Measurements from ENCODE around the gene RPS6KL1. TPM values are rescaled to one million over a fixed set of nuclear protein-coding genes. Genes with fewer than 3 reads are reported as not detected.

RPS6KL1 gene
- total and polyA plus RNA-seq, 4 donors = 1.1 to 5.9 (median 3.8) TPM

DNA sequence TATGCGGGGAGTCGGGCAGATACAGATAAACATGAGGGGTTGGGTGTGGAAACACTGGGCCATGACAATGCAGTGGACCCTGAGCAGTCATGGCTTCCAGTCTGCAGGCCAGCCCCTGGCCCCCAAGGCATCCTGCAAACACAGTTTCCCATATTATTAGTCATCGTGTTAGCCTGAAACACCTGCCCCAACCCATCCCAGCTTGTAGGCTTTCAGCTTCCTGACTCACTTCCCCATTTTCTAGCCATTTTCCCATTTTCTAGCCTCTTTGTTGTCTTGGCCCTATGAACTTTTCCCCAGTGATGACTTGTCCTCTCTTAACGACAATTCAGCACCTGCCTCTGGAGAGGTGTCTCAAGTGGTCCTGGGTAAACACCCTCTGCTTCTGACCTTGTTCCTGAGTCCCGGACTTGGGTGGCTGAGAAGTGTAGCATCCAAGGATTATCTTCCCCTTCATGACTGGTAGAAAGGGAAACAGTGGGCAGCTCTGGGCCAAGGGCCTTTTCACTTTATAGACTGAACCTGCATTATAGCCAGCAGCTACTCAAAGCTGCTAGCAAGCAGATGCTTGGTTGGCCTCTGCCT, 36.6 kb upstream of the RPS6KL1 start:
- Histone ChIP-seq H3K27ac (ENCODE audit: low read depth in 1 of 2, low read length in 2 of 2) (no peak overlapping the region), H3K27me3 (ENCODE audit: control insufficient read depth in 4 of 4, insufficient read depth in 4 of 4, low read length in 3 of 4) (no peaks in the 10 kb centered on the region), H3K4me1 (ENCODE audit: control insufficient read depth in 4 of 4, insufficient read depth in 4 of 4, low read length in 3 of 4) (peaks cover 0 to 6% (median 4%) of the 10 kb centered on the region in 4 donors), H3K4me3 (ENCODE audit: low read depth in 1 of 3, low read length in 3 of 3) (no peak overlapping the region), H3K9me3 (ENCODE audit: control insufficient read depth in 4 of 4, low read length in 3 of 4) (no peaks in the 10 kb centered on the region), H3K9ac (ENCODE audit: low read depth in 1 of 2, low read length in 2 of 2) (no peak overlapping the region), H3K36me3 (ENCODE audit: control insufficient read depth in 4 of 4, insufficient read depth in 3 of 4, low read depth in 1 of 4, low read length in 3 of 4) (no peaks in the 10 kb centered on the region)
- 91% methylated on average over 5 of the region's 5 CpGs for WGBS
- TF ChIP-seq, protein P1, sequence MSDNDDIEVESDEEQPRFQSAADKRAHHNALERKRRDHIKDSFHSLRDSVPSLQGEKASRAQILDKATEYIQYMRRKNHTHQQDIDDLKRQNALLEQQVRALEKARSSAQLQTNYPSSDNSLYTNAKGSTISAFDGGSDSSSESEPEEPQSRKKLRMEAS (IDR thresholded peaks at IDR 0.05) = no peak
- no peak for TF ChIP-seq NR2F2 (IDR thresholded peaks at IDR 0.05)
- no peak for TF ChIP-seq JUND (IDR thresholded peaks at IDR 0.05)
- no peak for TF ChIP-seq GABPA (IDR thresholded peaks at IDR 0.05 in 1 of 2, conservative IDR thresholded peaks at IDR 0.05 in 1 of 2)
- no peak for TF ChIP-seq RAD21 (IDR thresholded peaks at IDR 0.05)
- no peak for TF ChIP-seq YY1 (IDR thresholded peaks at IDR 0.05)
- no peak for TF ChIP-seq HNF4G (IDR thresholded peaks at IDR 0.05)
- TF ChIP-seq, protein P2, sequence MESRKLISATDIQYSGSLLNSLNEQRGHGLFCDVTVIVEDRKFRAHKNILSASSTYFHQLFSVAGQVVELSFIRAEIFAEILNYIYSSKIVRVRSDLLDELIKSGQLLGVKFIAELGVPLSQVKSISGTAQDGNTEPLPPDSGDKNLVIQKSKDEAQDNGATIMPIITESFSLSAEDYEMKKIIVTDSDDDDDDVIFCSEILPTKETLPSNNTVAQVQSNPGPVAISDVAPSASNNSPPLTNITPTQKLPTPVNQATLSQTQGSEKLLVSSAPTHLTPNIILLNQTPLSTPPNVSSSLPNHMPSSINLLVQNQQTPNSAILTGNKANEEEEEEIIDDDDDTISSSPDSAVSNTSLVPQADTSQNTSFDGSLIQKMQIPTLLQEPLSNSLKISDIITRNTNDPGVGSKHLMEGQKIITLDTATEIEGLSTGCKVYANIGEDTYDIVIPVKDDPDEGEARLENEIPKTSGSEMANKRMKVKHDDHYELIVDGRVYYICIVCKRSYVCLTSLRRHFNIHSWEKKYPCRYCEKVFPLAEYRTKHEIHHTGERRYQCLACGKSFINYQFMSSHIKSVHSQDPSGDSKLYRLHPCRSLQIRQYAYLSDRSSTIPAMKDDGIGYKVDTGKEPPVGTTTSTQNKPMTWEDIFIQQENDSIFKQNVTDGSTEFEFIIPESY (IDR thresholded peaks at IDR 0.05) = no peak
- no peak for TF ChIP-seq SP1 (IDR thresholded peaks at IDR 0.05)
- TF ChIP-seq FOXA1 (IDR thresholded peaks at IDR 0.05) = no peak
- no peak for TF ChIP-seq HNF4A (conservative IDR thresholded peaks at IDR 0.05)
- no peak for DNase-seq (ENCODE audit: low spot score)

DNA sequence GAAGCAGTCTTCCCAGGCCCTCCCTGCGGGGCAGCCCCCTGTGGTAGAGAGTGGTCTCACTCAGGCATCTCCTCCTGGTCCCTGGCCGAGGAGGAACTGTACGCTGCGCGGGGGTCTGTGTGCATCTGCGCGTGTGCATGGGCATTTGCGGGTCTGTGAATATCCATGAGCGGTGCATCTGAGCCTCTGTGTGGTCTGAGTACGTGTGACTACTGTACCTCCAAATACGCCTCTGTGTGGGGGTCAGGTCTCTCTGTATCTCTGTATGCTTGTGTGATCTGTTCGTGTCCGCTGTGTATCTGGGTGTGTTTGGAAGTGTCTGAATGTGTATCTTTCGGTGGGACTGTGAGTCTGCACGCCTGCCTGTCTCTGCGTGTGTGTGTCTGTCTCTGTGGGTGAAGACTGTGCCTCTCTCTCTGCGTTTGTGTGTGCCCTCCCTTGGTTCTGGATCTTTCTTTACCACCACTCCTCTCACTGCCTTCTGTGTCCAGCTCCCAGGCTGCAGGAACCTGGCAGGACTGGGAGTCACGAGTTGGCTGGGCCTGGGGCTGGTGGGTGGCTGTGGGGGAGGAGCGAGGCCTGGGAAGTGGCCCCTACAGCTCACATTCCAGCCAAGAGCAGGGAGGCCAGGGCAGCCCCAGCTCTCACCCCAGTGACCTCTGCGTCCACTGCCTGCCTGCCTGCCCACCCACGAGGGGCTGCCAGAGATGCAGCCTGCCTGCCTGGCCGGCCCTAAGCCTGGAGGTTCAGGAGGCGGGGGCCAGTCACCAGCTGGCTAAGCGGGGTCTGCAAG, 33.4 kb upstream of the RPS6KL1 start:
- WGBS = 92% methylated on average over 24 of the region's 24 CpGs
- H3K36me3 ChIP-seq (ENCODE audit: control insufficient read depth in 4 of 4, insufficient read depth in 3 of 4, low read depth in 1 of 4, low read length in 3 of 4) = no peaks in the 10 kb centered on the region
- no peak for DNase-seq (ENCODE audit: low spot score)
- no peak overlapping the region for H3K27ac ChIP-seq (ENCODE audit: low read depth in 1 of 2, low read length in 2 of 2)
- no peak overlapping the region for H3K9ac ChIP-seq (ENCODE audit: low read depth in 1 of 2, low read length in 2 of 2)
- H3K4me3 ChIP-seq (ENCODE audit: low read depth in 1 of 3, low read length in 3 of 3) = no peak overlapping the region
- TF ChIP-seq, protein P1 (IDR thresholded peaks at IDR 0.05) = no peak
- TF ChIP-seq HNF4G (IDR thresholded peaks at IDR 0.05) (no peak), NR2F2 (IDR thresholded peaks at IDR 0.05) (no peak), EGR1 (IDR thresholded peaks at IDR 0.05; ENCODE audit: low read depth in 2 of 2) (no peak), FOXA1 (IDR thresholded peaks at IDR 0.05) (no peak), HNF4A (conservative IDR thresholded peaks at IDR 0.05) (no peak), SP1 (IDR thresholded peaks at IDR 0.05) (no peak), JUND (IDR thresholded peaks at IDR 0.05) (no peak), GABPA (IDR thresholded peaks at IDR 0.05 in 1 of 2, conservative IDR thresholded peaks at IDR 0.05 in 1 of 2) (no peak), YY1 (IDR thresholded peaks at IDR 0.05) (no peak), TAF1 (conservative IDR thresholded peaks at IDR 0.05) (no peak), FOXA2 (IDR thresholded peaks at IDR 0.05) (no peak), RAD21 (IDR thresholded peaks at IDR 0.05) (no peak)
- TF ChIP-seq, protein P3, sequence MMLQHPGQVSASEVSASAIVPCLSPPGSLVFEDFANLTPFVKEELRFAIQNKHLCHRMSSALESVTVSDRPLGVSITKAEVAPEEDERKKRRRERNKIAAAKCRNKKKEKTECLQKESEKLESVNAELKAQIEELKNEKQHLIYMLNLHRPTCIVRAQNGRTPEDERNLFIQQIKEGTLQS (IDR thresholded peaks at IDR 0.05) = no peak
- TF ChIP-seq, protein P4, sequence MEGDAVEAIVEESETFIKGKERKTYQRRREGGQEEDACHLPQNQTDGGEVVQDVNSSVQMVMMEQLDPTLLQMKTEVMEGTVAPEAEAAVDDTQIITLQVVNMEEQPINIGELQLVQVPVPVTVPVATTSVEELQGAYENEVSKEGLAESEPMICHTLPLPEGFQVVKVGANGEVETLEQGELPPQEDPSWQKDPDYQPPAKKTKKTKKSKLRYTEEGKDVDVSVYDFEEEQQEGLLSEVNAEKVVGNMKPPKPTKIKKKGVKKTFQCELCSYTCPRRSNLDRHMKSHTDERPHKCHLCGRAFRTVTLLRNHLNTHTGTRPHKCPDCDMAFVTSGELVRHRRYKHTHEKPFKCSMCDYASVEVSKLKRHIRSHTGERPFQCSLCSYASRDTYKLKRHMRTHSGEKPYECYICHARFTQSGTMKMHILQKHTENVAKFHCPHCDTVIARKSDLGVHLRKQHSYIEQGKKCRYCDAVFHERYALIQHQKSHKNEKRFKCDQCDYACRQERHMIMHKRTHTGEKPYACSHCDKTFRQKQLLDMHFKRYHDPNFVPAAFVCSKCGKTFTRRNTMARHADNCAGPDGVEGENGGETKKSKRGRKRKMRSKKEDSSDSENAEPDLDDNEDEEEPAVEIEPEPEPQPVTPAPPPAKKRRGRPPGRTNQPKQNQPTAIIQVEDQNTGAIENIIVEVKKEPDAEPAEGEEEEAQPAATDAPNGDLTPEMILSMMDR (IDR thresholded peaks at IDR 0.05; ENCODE audit: low read depth, low read length, missing input control) = no peak
- peaks cover 0 to 9% (median 4%) of the 10 kb centered on the region in 4 donors for H3K4me1 ChIP-seq (ENCODE audit: control insufficient read depth in 4 of 4, insufficient read depth in 4 of 4, low read length in 3 of 4)
- H3K9me3 ChIP-seq (ENCODE audit: control insufficient read depth in 4 of 4, low read length in 3 of 4) = no peaks in the 10 kb centered on the region
- no peaks in the 10 kb centered on the region for H3K27me3 ChIP-seq (ENCODE audit: control insufficient read depth in 4 of 4, insufficient read depth in 4 of 4, low read length in 3 of 4)
